GM21737 (cell line): Measurements from ENCODE around the gene NOTUM.

Experiments used
- ATAC-seq: cut with Tn5 transposase; IDR thresholded peaks from one replicate; pipeline ENCODE4 v1.9.1; 2021; ENCODE audit warnings: mild to moderate bottlenecking, moderate library complexity; ENCODE audit not compliant: unreplicated experiment

The NOTUM gene

DNA sequence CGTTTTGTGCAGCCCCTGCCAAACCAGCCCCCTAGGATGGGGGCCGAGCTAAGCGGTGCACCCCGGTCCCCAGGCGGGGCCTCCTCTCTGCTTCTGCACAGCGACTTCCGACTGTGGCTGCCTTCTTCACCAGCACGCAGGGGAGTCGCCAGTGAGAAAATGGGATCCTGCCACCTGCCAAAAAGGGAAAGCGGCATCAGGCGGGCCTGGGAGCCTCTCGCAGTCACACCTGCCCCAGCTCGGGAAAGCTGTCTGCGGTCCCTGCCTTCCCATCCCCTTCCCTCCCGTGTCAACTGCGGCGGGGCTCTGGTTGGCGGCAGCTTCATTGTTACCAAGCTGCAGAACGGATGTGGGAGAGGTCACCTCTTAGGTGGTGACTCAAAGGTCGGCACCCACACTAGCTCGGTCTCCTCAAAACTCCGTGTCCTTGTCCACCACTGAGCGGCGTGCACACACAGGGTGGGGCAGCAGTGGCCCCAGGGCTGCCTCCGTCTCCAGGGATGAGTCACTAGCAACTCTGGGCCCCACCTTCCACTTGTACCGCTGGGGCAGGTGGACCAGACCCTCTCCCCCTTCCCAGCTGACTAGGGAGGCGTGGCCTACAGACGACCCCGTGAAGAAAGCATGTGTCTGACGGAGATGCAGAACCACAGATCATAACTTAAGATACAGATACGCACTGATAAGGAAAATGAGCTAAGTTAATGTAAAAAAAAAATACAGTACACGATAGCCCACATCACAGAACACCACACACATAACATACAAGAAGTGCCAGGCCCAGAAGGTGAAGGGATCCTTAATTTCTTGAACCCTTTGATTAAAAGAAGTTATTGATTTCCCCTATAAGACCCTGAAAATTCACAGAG, 48.3 kb downstream of the NOTUM start:
- ATAC-seq = no peak

DNA sequence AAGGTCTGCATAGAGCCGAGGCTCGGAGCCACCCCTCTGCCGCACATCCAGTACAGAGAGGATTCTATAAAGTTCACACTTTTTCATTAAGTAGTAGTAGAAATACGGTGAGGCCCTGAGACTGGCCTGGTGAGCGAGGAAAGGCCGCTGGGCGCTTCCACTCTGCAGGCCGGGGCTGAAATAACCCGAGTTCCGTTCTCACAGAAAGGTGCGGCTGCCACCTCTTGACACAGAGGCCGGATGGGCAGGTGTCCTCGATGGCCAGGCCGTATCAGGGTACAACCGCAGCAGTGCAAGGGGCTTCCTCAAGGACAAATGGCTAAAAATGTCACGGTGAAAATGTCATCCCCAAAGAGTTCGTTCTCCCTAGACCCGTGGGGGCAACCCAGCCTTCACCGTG, 49.0 kb downstream of the NOTUM start:
- no peak for ATAC-seq

GRCh38 chr17:81911277-81911961, 49.6 kb downstream of the NOTUM start, which contains the start of gene PCYT2:
TSS of gene PCYT2 (minus strand) at chr17:81911399. CDS start at chr17:81911355, 44 bp downstream.
- peak; percentile 52 for ATAC-seq

DNA sequence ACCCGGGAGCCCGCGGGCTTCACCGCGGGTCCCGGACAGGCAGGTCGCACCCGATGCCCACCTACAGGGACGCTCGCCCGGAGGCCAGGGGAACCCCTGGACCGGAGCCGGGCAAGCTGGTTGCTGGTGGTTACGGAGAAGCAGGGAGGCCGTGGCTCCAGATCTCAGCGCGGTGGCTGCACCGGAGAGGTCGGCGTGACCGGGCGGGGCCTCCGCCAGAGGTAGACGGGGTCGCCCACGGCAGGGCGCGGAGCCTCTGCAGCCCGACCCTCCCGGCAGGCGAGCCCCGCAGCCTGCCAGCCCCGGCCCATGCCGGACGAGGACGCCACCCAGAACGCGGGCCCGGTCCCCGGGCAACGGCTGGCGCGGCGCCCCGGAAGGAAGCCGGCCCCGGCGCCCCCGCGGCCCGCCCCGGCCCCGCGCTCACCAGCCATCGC, 50.1 kb downstream of the NOTUM start:
- peak; percentile 35 for ATAC-seq

GRCh38 chr17:81909966-81910839, 50.8 kb downstream of the NOTUM start:
- no peak for ATAC-seq

GRCh38 chr17:81909231-81909630, 51.8 kb downstream of the NOTUM start:
- no peak for ATAC-seq

- no peak for ATAC-seq
These were observed 52.2 kb downstream of the NOTUM start for GRCh38 chr17:81908793-81909192.

DNA sequence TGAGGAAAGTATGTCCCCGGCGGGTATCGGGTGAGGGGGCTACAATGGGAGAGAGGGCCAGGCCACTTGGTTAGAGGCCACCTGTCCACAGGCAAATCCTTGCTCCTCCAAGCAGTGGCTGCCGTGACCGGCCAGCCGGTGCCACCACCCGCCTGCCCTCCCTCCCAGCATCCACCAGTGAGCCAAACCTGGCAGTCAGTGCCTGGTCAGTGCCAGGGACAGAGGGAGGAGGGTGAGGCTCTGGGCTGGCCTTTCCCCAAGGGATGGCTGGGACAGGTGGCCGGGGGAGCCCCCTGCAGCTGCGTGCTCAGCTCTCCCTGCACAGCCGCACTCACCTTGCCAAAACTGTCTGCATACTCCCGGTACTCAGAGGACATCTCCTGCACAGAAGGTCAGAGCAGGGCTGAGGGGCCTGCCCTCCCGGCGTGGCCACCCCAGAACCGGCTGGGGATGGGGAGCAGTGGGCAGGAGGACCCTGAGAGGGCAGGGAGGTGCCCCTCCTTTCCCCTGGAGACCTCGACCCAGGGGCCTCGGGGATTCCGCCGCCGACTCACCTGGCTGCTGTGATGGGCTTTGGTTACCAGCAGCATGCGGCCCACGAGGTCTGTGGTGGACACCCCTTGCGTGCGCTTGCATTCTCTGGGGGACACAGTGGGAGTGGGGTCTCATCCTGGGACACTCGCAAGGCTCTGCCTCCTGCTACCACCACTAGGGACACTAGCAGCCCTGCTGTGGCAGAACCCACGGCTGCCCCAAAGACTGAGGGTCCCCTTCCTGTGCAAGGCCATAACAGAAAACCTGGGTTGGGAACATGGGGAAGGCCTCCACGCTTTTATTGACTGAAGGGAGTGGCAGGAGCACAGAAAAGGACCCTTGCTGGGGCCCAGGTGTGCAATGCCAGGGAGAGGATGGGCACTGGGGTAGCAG, 53.5 kb downstream of the NOTUM start:
- no peak for ATAC-seq

DNA sequence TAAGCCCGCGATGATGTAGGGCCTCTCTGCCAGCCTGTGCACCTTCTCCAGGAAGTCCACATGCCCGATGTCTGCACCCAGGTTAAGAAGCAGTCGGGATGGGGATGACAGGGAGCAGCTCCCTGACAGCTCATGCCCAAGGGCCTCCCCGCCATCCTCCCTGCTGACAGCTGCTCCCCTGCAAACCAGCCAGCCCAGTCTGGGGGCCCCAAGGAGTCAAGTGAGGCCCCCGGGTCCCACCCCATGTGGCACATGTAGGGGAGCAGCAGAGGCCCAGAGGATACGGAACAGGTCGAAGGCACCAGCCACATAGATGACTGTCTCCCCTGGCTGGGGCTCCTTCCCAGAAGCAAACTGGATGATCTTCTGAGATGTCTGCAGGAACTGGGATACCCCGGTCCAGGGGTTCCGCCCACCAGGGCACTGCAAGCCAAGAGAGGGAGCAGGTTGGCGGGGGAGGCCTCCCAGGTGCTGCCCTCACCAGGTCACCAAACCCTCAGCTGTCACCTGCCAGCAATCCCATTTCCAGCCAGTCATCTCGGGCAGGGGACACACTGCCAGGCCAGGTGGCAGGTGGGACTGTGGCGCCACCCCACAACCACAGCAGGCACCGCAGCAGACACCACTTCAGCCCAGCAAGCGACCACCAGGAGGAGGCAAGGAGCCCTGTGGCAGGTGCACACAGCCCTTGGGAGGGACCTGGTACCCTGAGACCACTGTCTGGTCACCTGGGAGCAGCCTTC, 54.3 kb downstream of the NOTUM start:
- no peak for ATAC-seq

DNA sequence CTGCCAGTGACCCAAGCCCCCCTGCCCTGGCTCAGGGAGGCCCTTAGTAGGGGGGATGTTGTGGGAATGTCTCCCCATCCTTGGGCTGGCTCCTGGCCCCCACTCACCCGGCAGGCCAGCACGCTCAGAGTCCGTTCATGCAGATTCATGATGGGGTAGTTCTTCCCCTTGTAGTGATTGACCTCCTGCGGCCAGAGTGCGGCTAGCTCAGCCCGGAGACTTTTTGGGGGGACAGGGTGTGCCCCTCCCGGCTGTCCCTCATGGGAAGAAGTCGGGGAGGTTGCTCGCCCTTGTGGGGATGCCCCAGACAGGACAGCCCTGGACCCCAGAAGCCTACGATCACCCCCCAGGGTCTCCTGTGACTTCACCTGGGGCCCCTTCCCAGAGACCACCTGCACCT, 55.0 kb downstream of the NOTUM start:
- no peak for ATAC-seq

DNA sequence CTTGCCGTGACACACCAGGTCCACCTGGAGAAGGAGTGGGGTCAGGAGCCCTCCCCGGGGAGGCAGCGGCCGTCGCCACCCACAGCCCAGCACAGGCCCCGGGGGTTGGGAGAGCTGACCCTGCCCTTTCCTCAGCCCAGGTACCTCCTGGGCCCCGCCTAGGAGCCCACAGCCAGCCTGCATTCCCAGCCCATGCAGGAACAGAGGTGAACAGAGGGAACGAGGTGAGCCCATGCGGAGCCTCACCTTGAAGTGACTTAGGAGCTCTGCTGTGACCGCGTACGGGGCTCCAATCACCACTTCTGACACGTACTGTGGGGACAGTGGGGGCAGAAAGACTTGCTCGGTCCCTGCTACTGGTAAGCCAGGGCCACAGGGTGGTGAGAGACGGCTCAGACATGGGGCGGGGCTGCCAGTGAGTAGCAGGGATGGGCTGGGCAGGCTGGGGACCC, 55.5 kb downstream of the NOTUM start:
- no peak for ATAC-seq

DNA sequence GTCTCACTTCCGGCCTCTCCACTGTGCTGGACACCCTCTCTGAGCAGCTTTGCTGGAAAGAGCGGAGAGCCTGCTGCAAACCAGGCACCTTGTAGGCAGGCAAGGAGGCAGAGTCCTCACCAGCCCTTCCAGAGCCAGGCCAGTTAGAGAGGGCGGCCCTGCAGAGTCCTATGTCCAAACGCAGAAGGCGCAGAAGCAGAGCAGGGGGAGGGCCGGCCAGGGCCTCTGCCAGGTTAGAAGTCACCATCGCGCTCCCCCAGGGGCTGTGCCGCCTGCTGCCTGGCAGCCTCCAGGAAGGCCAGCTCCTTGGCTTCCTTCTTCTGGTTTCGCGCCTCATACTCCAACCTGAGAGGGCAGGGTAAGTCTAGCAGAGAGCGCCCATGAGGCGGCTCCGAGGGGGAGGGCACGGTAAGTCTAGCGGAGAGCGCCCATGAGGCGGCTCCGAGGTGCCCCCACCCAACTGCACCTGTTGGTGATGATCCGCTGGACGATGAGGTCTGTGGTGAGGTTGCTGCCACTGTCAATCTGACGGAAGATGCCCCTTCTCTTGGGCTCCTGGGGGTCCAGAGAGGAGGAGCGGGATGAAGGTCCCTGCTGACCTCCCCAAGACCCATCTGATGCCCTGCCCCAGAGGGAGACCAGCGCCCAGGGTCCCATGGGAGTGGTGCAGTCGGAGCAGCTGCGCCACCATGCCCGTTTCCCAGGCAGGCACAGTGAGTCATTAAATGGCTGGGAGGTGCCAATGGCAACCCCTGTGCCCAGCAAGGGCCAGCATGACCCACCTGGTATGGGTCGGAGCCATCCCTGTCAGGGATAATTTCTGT, 56.2 kb downstream of the NOTUM start:
- ATAC-seq = no peak

DNA sequence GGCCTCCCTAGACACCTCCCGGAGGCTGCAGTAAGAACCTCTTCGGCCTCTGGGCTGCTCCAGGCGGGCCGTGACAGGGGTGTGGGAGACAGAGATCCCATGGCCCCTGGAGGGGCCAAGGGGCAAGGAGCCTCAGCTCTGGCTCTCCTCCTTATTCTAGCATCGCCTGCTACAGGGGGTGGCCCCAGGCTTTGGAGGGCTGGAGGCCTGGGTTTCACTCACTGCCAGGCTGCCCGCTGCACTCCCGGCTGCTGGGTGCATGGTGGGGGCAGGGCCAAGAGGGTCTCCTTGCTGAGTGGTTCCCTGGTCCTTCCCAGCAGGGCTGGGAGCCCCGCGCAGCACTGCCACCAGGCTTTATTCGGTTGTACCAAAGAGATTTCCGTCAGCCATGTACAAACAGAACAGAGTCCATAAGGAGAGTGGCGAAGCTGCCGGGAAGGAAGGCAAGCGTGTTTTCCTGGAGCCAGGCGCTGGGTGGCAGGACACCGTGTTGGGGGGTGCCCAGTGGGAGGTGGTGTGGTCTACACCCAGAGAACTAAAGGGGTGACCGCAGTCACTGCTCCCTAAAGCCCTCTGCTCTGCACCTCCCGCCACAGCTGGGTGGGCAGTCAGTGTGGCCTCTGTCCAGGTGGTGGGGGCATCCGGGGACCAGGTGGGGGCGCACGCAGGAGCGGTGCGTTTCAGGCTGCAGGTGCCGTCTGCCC, 56.9 kb downstream of the NOTUM start:
- ATAC-seq = no peak

- no peak for ATAC-seq
These were observed 57.6 kb downstream of the NOTUM start for GRCh38 chr17:81903415-81903831.

DNA sequence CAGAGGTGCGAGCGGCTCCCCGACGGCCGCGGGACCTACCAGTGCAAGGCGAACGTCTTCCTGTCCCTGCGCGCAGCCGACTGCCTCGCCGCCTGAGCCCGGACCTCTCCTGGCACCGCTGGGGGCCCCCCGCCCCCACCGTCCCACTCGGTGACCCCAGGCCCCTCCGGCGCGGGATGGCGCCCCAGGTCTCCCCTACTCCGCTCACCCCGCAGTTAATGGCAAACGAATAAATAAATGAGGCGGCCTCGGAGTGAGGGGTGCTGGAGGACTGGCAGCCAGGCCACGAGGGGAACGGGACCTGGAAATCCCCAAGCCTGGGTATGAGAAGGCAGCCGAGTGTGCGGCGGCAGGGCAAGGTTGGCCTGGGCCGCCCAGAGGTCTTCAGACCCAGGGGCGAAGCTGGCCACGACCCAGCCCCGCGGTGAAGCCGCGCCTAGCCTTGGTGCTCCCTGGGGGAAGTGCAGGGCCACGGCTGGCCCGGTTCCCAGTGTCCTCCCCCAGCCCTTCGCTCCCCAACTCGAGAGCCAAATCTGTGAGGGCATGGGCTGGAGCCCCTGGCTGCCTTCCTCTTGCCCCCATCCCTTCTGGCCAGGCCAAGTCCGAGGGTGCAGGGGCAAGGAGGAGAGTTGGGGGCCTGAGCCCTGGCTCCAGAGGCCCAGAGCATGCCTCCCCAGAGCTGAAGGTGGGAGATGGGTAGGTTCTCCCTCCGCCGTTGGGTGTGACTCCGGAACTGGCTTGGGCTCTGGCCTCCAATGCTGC, 58.2 kb downstream of the NOTUM start:
- no peak for ATAC-seq
